Activated naive CD8-positive, alpha-beta T cell treated with anti-CD3 and anti-CD28 coated beads, Interleukin-2, amount 50 U/mL, for 24 hours (primary cell): ENCODE results near the gene GHRH.

Experiments used
- ATAC-seq: fragments of 150-1000 bp; cut with Tn5 transposase; one replicate; pipeline ENCODE4 v1.10.0; 2021
- DNase-seq: peaks from one replicate; pipeline ENCODE4 v3.0.0; 2021
- H3K27ac Mint-ChIP-seq: one replicate; pipeline ENCODE4 v1.8.0; 2021; ENCODE audit warnings: mild to moderate bottlenecking, mixed read lengths
- H3K27me3 Mint-ChIP-seq: one replicate; pipeline ENCODE4 v1.8.0; 2021; ENCODE audit warnings: mixed read lengths
- H3K36me3 Mint-ChIP-seq: one replicate; pipeline ENCODE4 v1.8.0; 2021; ENCODE audit warnings: low read depth, mixed read lengths
- H3K4me1 Mint-ChIP-seq: one replicate; pipeline ENCODE4 v1.8.0; 2021; ENCODE audit warnings: mixed read lengths
- H3K4me3 Mint-ChIP-seq: one replicate; pipeline ENCODE4 v1.8.0; 2021; ENCODE audit warnings: mild to moderate bottlenecking, moderate library complexity, mixed read lengths
- H3K9me3 Mint-ChIP-seq: one replicate; pipeline ENCODE4 v1.8.0; 2021; ENCODE audit warnings: mixed read lengths

Gene GHRH

DNA sequence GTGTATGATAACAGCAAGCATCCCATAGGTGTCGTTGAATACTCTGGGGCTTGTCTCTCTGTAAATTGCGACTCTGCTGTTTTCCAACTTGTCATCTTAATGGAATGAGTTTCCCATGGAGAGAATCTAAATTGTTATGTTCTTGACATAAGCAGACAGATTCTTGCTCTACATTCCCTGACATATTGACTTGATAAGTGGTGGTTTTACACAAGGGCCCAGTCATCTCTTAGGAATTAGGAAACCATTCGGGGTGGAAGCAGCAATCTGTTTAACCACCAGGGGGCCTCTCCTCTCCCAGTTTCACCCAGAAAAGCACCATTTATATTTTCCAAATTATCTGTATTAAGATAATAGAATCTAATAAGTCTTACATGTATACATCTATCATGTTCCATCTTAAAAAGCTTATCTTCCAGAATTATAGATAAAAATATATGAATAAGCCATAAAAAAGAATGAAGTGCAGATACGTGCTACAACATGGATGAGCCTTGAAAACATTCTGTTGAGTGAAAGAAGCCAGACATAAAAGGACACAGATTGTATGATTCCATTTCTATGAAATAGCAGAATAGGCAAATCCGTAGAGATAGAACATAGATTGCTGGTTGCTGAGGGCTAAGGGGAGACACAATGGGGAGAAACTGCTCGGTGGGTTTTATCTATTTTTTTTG lies 59.2 kb downstream of the GHRH start:
- Mint-ChIP-seq H3K4me1 (no peaks in the 10 kb centered on the region), H3K9me3 (no peaks in the 10 kb centered on the region), H3K27me3 (no peaks in the 10 kb centered on the region), H3K36me3 (peaks cover 70% of the 10 kb centered on the region), H3K4me3 (no peak overlapping the region), H3K27ac (no peak overlapping the region)
- no peak for DNase-seq
- no peak for ATAC-seq

- Mint-ChIP-seq H3K4me1 (peaks cover 2% of the 10 kb centered on the region), H3K27ac (no peak overlapping the region), H3K36me3 (peaks cover 71% of the 10 kb centered on the region), H3K27me3 (no peaks in the 10 kb centered on the region), H3K4me3 (no peak overlapping the region), H3K9me3 (no peaks in the 10 kb centered on the region)
- no peak for ATAC-seq
- DNase-seq, result no peak
Observed at GRCh38 chr20:37201827-37202162, 59.8 kb downstream of the GHRH start.
